Stimulated activated CD4-positive, alpha-beta T cell treated with anti-CD3 and anti-CD28 coated beads, Interleukin-2, amount 100 ng/mL, for 4 hours (primary cell): ENCODE results near the gene COX7A2.

Source experiments
- DNase-seq: peaks from one replicate; pipeline ENCODE4 v3.0.0-alpha.2; 2020; ENCODE audit warnings: low read depth

Gene COX7A2

DNA sequence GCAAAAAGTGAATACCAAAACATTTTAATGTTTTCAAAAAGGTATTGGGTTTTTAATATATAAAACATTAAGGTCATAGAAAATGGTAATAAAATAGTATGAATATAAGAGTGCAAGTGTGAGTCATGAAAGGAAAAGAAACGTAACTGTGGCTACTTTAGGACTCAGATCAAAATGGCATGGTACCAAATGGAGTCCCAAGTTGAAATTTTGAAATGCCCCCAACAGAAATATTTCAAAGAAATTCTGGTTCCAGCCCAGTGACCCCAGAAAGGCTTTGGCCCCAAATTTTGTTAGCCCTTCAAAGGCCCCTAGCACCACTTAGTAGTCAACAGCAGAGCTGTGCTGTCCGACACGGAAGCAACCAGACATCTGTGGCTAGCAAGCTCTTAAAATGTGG is 43.7 kb downstream of the COX7A2 start:
- DNase-seq = no peak

DNA sequence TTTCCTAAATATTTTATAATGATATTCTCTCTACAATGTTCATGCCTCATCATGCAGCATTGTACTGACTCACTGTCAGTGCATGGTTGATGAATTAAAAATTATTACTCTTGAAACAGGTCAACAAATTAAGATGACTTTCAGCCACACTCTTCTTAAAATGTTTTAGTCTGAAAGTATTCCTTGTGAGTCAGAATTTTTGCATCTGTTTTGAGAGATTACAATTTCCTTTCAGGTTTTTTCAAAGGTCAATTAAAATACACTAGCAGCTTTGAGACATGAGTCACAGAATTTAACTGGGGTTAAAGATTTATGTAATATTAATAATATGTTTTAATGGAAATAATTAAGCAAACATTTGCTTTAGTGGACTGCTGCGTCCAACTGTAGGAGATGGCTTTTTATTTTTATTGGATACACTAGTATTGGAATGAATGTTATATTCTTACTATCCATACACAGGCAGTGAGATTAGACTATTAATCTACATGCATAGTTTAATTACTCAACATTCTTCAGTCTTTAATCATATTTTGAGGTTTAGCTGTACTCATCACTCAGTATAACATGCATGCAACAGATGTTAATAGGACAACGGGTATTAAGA is 47.4 kb downstream of the COX7A2 start:
- no peak for DNase-seq

DNA sequence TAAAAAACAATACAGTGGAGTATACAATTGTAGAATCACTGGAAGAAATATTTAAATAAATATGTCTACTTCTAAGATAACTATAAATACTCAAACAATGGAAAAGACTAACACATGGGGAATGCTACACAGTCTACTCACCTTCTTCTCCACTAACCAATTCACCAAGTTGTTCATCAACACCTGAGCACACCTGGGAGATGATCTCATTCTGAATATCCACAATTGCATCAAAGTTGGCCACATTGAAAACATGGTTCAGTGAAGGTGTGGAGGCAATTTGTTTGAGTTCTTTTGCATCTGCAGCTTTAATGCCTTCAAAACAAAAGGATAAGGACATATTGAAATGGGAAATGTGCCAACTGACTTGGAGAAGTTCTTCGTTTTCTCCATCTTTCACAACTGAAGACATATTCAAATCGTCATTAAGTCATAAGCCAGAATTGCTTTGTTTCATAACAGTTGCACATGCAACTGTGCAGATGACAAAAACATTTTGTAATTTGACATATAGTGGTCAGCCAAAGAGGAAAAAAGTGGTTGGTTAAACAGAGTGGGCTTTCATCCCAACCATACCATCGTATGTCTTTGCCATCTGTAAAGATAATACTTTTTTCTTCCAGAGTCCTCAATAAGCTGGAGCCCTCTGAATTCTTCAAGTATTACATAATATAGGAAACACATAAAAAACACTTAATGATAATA is 55.2 kb downstream of the COX7A2 start:
- DNase-seq = no peak
